Activated CD8-positive, alpha-beta memory T cell treated with anti-CD3 and anti-CD28 coated beads, Interleukin-2, amount 50 U/mL, for 4 hours (primary cell): Measurements from ENCODE around the gene PRM1.
A peak's percentile ranks its signal among the peaks of the same experiment; 100 is the strongest.

Source experiments
- DNase-seq: peaks from one replicate; pipeline ENCODE4 v3.0.0-alpha.2; 2020

The PRM1 gene

DNA sequence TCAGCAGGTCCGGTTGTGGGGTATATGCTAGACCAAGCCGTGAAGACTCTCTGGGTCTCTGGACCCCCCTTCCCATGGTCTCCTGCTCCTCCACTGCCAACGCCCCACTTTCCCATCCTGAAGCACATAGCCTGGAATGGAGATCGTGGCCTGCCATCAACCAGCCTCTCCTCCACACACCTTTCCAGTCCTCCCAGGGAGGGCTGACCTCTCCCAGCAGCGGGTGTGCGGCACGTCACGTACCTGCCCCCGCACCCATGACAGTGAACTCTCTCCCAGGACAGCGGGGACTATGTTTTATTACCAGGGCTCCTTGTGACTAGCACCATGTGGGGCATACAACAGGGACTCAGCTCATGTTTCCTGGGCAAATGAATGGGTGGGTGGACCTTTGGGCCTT lies 9.5 kb downstream of the PRM1 start:
- no peak for DNase-seq

DNA sequence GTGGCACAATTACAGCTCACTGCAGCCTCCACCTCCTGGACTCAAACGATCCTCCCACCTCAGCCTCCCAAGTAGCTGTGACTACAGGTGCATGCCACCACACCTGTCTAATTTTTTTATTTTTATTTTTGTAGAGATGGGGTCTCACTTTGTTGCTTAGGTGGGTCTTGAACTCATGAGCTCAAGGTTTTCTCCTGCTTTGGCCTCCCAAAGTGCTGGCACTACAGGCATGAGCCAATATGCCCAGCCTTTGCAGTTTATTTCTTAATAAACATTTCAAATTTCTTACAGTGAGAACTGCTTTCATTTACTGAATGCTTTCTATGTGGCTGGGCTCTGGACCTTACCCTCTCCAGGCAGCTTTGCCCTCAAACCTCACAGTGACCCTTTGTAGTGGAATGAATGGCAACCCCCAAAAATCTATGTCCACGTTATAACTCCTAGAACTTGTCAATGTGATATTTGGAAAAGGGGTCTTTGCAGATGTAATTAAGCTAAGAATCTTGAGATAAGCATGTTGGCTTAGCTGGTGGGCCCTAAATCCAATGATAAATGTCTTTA lies 10.4 kb downstream of the PRM1 start:
- DNase-seq, result no peak

DNA sequence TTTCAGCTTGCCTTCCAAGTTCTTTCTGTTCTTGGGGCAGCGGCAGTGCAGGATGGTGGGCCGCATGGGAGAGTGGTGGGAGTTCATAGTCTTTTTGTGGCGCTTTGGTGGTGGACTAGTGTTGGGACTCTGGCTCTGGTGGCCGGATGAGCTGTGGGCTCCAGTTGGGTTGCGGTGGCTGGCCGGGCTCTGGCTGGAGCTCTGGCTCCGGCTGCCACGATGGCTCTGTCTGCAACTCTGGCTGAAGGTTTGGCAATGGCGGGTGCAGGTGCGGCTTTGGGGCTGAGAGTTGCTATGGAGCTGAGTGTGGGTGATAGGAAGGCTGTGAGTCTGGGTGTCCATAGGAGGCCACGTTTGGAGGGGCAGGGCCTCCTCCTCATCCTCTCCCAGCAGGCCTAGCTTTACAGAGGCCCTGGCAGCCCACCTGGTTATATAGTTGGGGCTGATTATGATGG lies 12.2 kb downstream of the PRM1 start, which contains the start of gene TNP2:
Gene TNP2 (minus strand): TSS at position 405 of the 455 bp plus-strand sequence. CDS start 63 bp downstream, at position 342.
- DNase-seq, result no peak

GRCh38 chr16:11265124-11265523 lies 16.0 kb downstream of the PRM1 start:
- no peak for DNase-seq

- DNase-seq, result no peak
Measured at GRCh38 chr16:11264155-11264832, 16.8 kb downstream of the PRM1 start.

- no peak for DNase-seq
Measured at GRCh38 chr16:11263737-11264136, 17.4 kb downstream of the PRM1 start.

- DNase-seq, result no peak
Measured at GRCh38 chr16:11262915-11263314, 18.2 kb downstream of the PRM1 start.

GRCh38 chr16:11260596-11260966 lies 20.5 kb downstream of the PRM1 start:
- DNase-seq, result no peak

- no peak for DNase-seq
Measured at GRCh38 chr16:11259655-11260595, 21.2 kb downstream of the PRM1 start.

GRCh38 chr16:11258553-11259492 lies 22.3 kb downstream of the PRM1 start:
- no peak for DNase-seq

GRCh38 chr16:11257131-11257938 lies 23.8 kb downstream of the PRM1 start:
- DNase-seq, result peak; percentile 61

DNA sequence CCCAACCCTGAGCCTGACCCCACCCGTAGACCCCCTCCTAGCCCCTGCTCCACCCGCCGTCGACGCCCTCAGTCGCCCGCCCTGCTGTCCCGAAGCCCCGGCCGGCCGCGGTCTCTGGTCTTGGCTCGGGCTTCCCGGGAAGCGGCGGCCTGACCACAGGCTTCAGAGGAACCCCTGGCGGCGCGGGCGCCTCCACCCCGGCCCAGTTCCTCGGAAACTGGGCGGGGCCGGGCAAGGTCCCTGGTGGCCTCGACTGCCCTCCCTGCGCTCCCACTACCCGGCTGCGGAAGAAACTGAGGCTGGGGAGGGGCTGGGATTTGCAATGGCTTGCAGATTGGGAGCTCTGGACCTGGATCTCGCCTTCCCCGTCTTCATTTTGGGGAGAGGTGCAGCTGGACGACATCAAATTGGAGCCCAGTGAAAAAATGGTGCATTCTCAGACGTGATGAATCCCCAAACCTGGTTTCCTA lies 24.4 kb downstream of the PRM1 start:
- peak; percentile 42 for DNase-seq

DNA sequence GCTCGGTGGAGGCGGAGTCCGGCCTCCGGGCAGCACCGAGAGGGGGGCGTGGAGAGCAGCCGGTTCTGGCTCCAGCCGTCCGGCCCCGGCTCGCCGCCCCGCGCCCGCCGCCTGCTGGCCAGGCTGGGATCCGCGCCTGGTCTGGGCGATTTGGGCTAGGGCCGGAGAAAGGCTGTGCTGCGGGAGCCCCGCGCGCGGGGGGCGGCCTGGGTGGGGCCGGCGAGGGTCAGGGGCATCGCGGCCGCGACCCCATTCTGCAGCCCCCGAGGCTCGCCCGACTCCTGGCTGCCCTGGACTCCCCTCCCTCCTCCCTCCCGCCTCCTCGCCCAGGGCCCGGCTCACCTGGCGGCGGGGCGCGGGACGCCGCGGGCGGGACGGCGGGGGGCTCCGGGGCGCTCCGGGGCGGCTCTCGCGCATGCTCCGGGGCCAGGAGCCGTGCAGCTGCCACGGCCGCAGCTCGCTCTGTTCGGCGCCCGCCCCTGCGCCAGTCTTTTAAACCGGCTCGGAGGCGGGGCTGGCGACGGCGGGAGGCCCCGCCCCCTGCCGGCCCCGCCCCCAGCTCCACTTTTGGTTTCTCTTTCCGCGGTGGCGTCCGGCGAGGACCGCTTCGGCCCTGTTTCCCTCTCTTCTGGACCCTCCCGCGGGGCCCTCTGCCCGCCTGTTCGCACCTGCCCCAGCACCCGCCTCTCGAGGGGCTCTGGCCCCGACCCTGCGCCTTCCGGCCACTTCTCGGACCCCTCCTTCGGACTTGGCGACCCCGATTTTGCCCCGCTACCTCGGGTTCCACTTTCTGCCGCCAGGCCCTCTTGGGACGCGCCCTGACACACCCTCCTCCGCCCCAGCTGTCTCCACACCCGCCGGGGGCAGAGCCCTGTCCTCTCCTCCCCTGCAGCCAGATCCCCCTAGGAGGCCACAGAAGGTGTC lies 25.1 kb downstream of the PRM1 start, which contains the start of gene SOCS1:
Gene SOCS1 (minus strand): TSS at position 468 of the 924 bp plus-strand sequence. CDS start 726 bp downstream, outside the sequence.
- peak; percentile 88 for DNase-seq

GRCh38 chr16:11254913-11255736 lies 26.0 kb downstream of the PRM1 start:
- peak; percentile 64 for DNase-seq

DNA sequence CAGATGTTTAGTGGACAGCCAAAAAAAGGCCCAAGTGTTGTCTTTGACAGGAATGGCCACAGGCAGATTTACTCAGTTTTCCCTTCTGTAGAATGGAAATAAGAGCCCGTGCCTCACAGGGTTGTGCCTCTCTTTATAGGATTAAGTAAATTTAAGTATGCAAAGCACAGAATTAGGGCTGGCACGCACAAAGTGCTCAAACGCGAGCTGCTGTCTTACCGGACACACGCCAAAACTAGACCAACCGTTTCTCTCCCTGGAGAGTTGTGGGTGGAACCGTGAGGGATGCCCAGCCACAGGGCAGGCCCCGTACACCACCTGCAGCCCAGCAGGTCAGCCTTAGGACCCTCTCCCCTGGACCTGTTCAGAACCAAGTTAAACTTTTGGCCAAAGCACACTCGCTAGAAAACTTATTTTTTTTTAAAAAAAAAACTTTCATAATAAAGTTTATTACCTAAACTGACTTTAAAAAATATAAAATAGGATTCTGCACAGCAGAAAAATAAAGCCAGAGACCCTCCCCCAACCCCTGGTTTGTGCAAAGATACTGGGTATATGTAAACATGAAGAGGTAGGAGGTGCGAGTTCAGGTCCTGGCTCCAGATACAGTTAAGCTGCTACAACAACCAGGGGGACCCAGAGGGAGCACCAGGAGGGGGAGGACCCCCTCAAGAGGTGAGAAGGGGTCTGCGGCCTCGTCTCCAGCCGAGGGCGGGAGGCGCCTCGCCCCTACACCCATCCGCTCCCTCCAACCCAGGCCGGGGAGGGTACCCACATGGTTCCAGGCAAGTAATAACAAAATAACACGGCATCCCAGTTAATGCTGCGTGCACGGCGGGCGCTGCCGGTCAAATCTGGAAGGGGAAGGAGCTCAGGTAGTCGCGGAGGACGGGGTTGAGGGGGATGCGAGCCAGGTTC lies 26.9 kb downstream of the PRM1 start:
- no peak for DNase-seq

DNA sequence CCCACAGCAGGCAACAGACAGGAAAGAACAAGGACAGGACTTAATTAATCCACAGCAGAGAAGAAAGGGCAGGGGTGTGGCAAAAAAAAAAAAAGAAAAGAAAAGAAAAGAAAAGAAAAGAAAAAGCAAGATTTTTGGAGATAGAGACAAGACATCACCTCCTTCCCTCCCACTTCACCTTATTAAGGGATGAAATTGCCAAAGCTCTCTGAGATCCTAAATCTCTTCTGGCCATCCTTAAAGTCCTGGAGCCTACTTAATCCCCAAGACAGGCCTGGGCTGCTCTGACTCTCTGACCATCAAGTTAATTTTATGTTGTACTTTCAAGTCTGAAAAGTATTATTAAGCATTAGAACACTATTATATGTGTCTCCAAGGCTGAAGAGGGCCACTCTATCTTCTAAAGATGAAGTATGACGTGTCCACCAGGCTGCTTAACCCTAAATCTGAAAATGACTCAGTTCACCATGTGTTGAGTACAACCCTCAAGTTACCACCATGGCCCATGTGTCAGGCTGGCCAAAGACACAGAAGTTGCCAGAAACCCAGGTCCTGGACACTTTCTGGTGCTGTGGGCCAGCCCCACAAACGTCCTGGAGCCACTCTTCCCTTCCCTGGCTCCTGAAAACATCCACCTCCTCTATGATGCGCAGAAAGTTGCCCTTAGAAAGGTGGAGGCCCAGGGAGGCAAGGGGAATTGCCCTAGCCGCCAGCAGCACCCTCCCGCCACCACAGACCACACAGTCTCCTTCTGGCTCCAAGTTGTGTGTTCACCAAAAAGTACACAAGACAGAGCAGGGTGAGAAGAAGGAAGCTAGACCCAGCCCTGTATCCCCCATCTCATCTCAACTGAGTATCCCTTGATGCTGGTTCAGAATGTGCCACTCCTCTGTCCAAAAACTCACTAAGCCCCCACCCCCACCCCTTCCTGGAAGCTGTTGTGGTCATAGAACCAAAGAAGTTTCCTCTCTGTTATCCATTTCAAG lies 27.8 kb downstream of the PRM1 start:
- peak; percentile 49 for DNase-seq

- no peak for DNase-seq
Measured at GRCh38 chr16:11252482-11252931, 28.6 kb downstream of the PRM1 start.
